Measurements from ENCODE around the gene KICS2. TPM values are rescaled to one million over a fixed set of nuclear protein-coding genes. Genes with fewer than 3 reads are reported as not detected.
A peak's percentile ranks its signal among the peaks of the same experiment; 100 is the strongest.
"Not testable (repeated sequence)": the region's sequence is repeated elsewhere in the genome, so short reads cannot be mapped to it uniquely, and the experiment has no call there.

The KICS2 gene
- total and polyA plus RNA-seq, 3 donors from 2014 or later, result 7.9 to 27.9 (median 20.5) TPM

- peaks cover 6% of the 10 kb centered on the region for H3K4me1 ChIP-seq
- intact Hi-C loops (cut with DNase I; ENCODE audit: low total_unique reads), result no loop called here
- no peak for TF ChIP-seq POLR2A (IDR thresholded peaks at IDR 0.05)
- no peak for TF ChIP-seq CTCF (IDR thresholded peaks at IDR 0.05)
- H3K9me3 ChIP-seq, result no peaks in the 10 kb centered on the region
- peak overlapping the region; percentile 77 to 78 for H3K4me3 ChIP-seq
- 0% methylated on average over 12 to 16 of the region's 16 CpGs for WGBS, 2 donors
- no peaks in the 10 kb centered on the region for H3K27me3 ChIP-seq
- peak; percentile 95 for DNase-seq
- no peaks in the 10 kb centered on the region for H3K36me3 ChIP-seq (ENCODE audit: low read depth, missing control alignments)
- peak overlapping the region; percentile 93 to 96 for H3K27ac ChIP-seq
These were observed 466 bp downstream of the KICS2 start for GRCh38 chr12:64221651-64222008.

GRCh38 chr12:64220046-64220445, 2.0 kb downstream of the KICS2 start:
- WGBS, 2 donors, result 89 to 90% methylated on average over 3 of the region's 3 CpGs
- peaks cover 6% of the 10 kb centered on the region for H3K4me1 ChIP-seq
- H3K27me3 ChIP-seq, result no peaks in the 10 kb centered on the region
- intact Hi-C loops (cut with DNase I; ENCODE audit: low total_unique reads), result no loop called here
- DNase-seq, result no peak
- no peaks in the 10 kb centered on the region for H3K36me3 ChIP-seq (ENCODE audit: low read depth, missing control alignments)
- H3K4me3 ChIP-seq, result no peak overlapping the region
- H3K9me3 ChIP-seq, result no peaks in the 10 kb centered on the region
- H3K27ac ChIP-seq, result no peak overlapping the region
- no peak for TF ChIP-seq POLR2A (IDR thresholded peaks at IDR 0.05)
- TF ChIP-seq CTCF (IDR thresholded peaks at IDR 0.05), result no peak

GRCh38 chr12:64219145-64219544, 3.0 kb downstream of the KICS2 start:
- no peaks in the 10 kb centered on the region for H3K9me3 ChIP-seq
- H3K4me3 ChIP-seq, result no peak overlapping the region
- peaks cover 6% of the 10 kb centered on the region for H3K4me1 ChIP-seq
- intact Hi-C loops (cut with DNase I; ENCODE audit: low total_unique reads), result no loop called here
- H3K27me3 ChIP-seq, result no peaks in the 10 kb centered on the region
- no peak for TF ChIP-seq POLR2A (IDR thresholded peaks at IDR 0.05)
- TF ChIP-seq CTCF (IDR thresholded peaks at IDR 0.05), result no peak
- H3K27ac ChIP-seq, result peak overlapping the region in 1 of 2 donors; percentile 5
- 46 to 48% methylated on average over 2 of the region's 2 CpGs for WGBS, 2 donors
- DNase-seq, result no peak
- no peaks in the 10 kb centered on the region for H3K36me3 ChIP-seq (ENCODE audit: low read depth, missing control alignments)

GRCh38 chr12:64218597-64218996, 3.5 kb downstream of the KICS2 start:
- intact Hi-C loops (cut with DNase I; ENCODE audit: low total_unique reads), result no loop called here
- no peaks in the 10 kb centered on the region for H3K27me3 ChIP-seq
- TF ChIP-seq POLR2A (IDR thresholded peaks at IDR 0.05), result no peak
- no peak for TF ChIP-seq CTCF (IDR thresholded peaks at IDR 0.05)
- no peaks in the 10 kb centered on the region for H3K9me3 ChIP-seq
- peaks cover 6% of the 10 kb centered on the region for H3K4me1 ChIP-seq
- H3K4me3 ChIP-seq, result no peak overlapping the region
- 68 to 72% methylated on average over 5 of the region's 5 CpGs for WGBS, 2 donors
- no peak for DNase-seq
- H3K36me3 ChIP-seq (ENCODE audit: low read depth, missing control alignments), result no peaks in the 10 kb centered on the region
- H3K27ac ChIP-seq, result peak overlapping the region in 1 of 2 donors; percentile 5

- H3K9me3 ChIP-seq; H3K4me3 ChIP-seq; H3K4me1 ChIP-seq; intact Hi-C loops (cut with DNase I; ENCODE audit: low total_unique reads); DNase-seq; H3K36me3 ChIP-seq (ENCODE audit: low read depth, missing control alignments); H3K27me3 ChIP-seq; H3K27ac ChIP-seq: not testable (repeated sequence)
- 91 to 98% methylated on average over 7 of the region's 7 CpGs for WGBS, 2 donors
These were observed 4.5 kb downstream of the KICS2 start for GRCh38 chr12:64217643-64218042.
